ENCODE data around the gene OR4K5.
"Not testable (repeated sequence)": the region's sequence is repeated elsewhere in the genome, so short reads cannot be mapped to it uniquely, and the experiment has no call there.

The OR4K5 gene

GRCh38 chr14:19920021-19920657 lies at the start of gene OR4K5:
TSS of gene OR4K5 (plus strand) at chr14:19920607. CDS start at chr14:19920607, 0 bp downstream.
- no peak for DNase-seq

- DNase-seq: no peak
Observed at GRCh38 chr14:19873178-19873577, 47.2 kb upstream of the OR4K5 start.

GRCh38 chr14:19874842-19875241 lies 45.6 kb upstream of the OR4K5 start, which contains the start of gene OR4K2:
TSS of gene OR4K2 (plus strand) at chr14:19875142. CDS start at chr14:19876268, 1,126 bp downstream.
- no peak for DNase-seq

- DNase-seq: no peak
Observed at GRCh38 chr14:19878029-19878642, 42.3 kb upstream of the OR4K5 start.

- DNase-seq: no peak
Observed at GRCh38 chr14:19895282-19895681, 25.1 kb upstream of the OR4K5 start.

GRCh38 chr14:19900999-19901398 lies 19.4 kb upstream of the OR4K5 start:
- no peak for DNase-seq

- no peak for DNase-seq
Observed at GRCh38 chr14:19902409-19902808, 18.0 kb upstream of the OR4K5 start.

- DNase-seq: no peak
Observed at GRCh38 chr14:19906665-19907064, 13.7 kb upstream of the OR4K5 start.

GRCh38 chr14:19911114-19911513 lies 9.3 kb upstream of the OR4K5 start:
- DNase-seq: no peak

- no peak for DNase-seq
Observed at GRCh38 chr14:19917243-19917642, 3.2 kb upstream of the OR4K5 start.

- DNase-seq: no peak
Observed at GRCh38 chr14:19917955-19918518, 2.4 kb upstream of the OR4K5 start.

GRCh38 chr14:19918553-19919264 lies 1.7 kb upstream of the OR4K5 start:
- no peak for DNase-seq

GRCh38 chr14:19930617-19931016 lies 10.2 kb downstream of the OR4K5 start, which contains the start of gene OR4K1:
TSS of gene OR4K1 (plus strand) at chr14:19930917. CDS start at chr14:19935667, 4,750 bp downstream.
- no peak for DNase-seq

- no peak for DNase-seq
Observed at GRCh38 chr14:19941668-19942067, 21.3 kb downstream of the OR4K5 start.

- no peak for DNase-seq
Observed at GRCh38 chr14:19947413-19948090, 27.1 kb downstream of the OR4K5 start.

GRCh38 chr14:19949218-19949617 lies 28.8 kb downstream of the OR4K5 start:
- no peak for DNase-seq

GRCh38 chr14:19969735-19970134 lies 49.3 kb downstream of the OR4K5 start:
- DNase-seq: not testable (repeated sequence)

All from NCI-H1930 (cell line).